H1 (cell line): ENCODE data around the gene SLC18A3. TPM values are rescaled to one million over a fixed set of nuclear protein-coding genes. Genes with fewer than 3 reads are reported as not detected.

Experiments used
- CTCF ChIA-PET: fragments of 300-600 bp; sonication (Branson Sonifier 250); formaldehyde crosslinking; loops from one replicate; lab custom pipeline; 2021; ENCODE audit not compliant: partially characterized antibody; lab: Charles Lee
- POLR2A ChIA-PET: fragments of 300-600 bp; sonication (Branson Sonifier 250); formaldehyde crosslinking; loops from one replicate; lab custom pipeline; 2021; ENCODE audit warnings: inconsistent platforms; ENCODE audit not compliant: partially characterized antibody; lab: Charles Lee
- DNase-seq, 2 experiments: peaks; one replicate each; pipeline versions ENCODE4 v3.0.0 to v3.0.0-alpha.2; 2010 to 2022; ENCODE audit warnings: low spot score in 2 of 2, low read depth in 1 of 2, mixed read lengths in 1 of 2
- FAIRE-seq: peaks from 2 replicates; lab custom pipeline; 2011; peaks lifted over from hg19 to GRCh38; lab: Jason Lieb, UNC
- H2AFZ ChIP-seq: 2 replicates; pipeline ENCODE4 v1.8.1; 2012; ENCODE audit warnings: low read length, inconsistent platforms
- H2AK5ac ChIP-seq: 2 replicates; pipeline ENCODE4 v1.6.1; 2013; ENCODE audit warnings: low read depth, low read length
- H2BK120ac ChIP-seq: replicated peaks from 2 replicates; pipeline ENCODE3; 2013; ENCODE audit warnings: low read depth, low read length, inconsistent platforms
- H2BK12ac ChIP-seq: 2 replicates; pipeline ENCODE4 v1.6.1; 2013; ENCODE audit warnings: low read depth, low read length
- H2BK15ac ChIP-seq: 2 replicates; pipeline ENCODE4 v1.6.1; 2013; ENCODE audit warnings: low read length
- H2BK20ac ChIP-seq: 2 replicates; pipeline ENCODE4 v1.6.1; 2013; ENCODE audit warnings: low read length
- H2BK5ac ChIP-seq: 2 replicates; pipeline ENCODE4 v1.6.1; 2013; ENCODE audit warnings: low read depth, low read length
- H3K14ac ChIP-seq: 2 replicates; pipeline ENCODE4 v1.6.1; 2013; ENCODE audit warnings: inconsistent platforms; ENCODE audit not compliant: insufficient read length
- H3K18ac ChIP-seq: 2 replicates; pipeline ENCODE4 v1.6.1; 2013; ENCODE audit warnings: low read length; ENCODE audit errors: extremely low read depth
- H3K23ac ChIP-seq: 2 replicates; pipeline ENCODE4 v1.6.1; 2013; ENCODE audit warnings: inconsistent platforms; ENCODE audit not compliant: insufficient read length
- H3K23me2 ChIP-seq: 2 replicates; pipeline ENCODE4 v1.6.1; 2013; ENCODE audit warnings: low read depth, low read length
- H3K27ac ChIP-seq: 2 replicates; pipeline ENCODE4 v1.6.1; 2011; ENCODE audit warnings: low read depth, low read length, inconsistent platforms
- H3K27me3 ChIP-seq, 4 experiments: replicated peaks in 1 of 4; 1 replicate in 1 of 4; 2 replicates in 3 of 4; pipeline versions ENCODE4 v1.6.1 to v1.8.1; 2011 to 2013; ENCODE audit warnings: low read length in 3 of 4, mild to moderate bottlenecking in 3 of 4, inconsistent platforms in 2 of 4, mixed read lengths in 2 of 4, moderate library complexity in 1 of 4; ENCODE audit not compliant: control insufficient read depth in 3 of 4, insufficient read depth in 3 of 4; ENCODE audit errors: extremely low read depth in 1 of 4
- H3K36me3 ChIP-seq, 4 experiments: 2 replicates each; pipeline versions ENCODE4 v1.6.1 to v1.8.1; 2011 to 2013; ENCODE audit warnings: mild to moderate bottlenecking in 4 of 4, low read length in 3 of 4, moderate library complexity in 2 of 4, control low read depth in 1 of 4, inconsistent platforms in 1 of 4; ENCODE audit not compliant: insufficient read depth in 4 of 4, control insufficient read depth in 2 of 4
- H3K4ac ChIP-seq: replicated peaks from 2 replicates; pipeline ENCODE3; 2013; ENCODE audit warnings: low read length, low read depth, mixed read lengths, inconsistent platforms; ENCODE audit not compliant: insufficient read length
- H3K4me1 ChIP-seq, 4 experiments: replicated peaks in 1 of 4; 1 replicate in 1 of 4; 2 replicates in 3 of 4; pipeline versions ENCODE4 v1.6.1 to v1.8.1; 2011 to 2013; ENCODE audit warnings: low read length in 3 of 4, inconsistent platforms in 2 of 4, mixed read lengths in 1 of 4; ENCODE audit not compliant: insufficient read depth in 4 of 4, control insufficient read depth in 3 of 4
- H3K4me2 ChIP-seq, 2 experiments: 2 replicates each; pipeline versions ENCODE4 v1.6.1 to v1.8.1; 2011 to 2013; ENCODE audit warnings: low read depth in 2 of 2, low read length in 2 of 2, control low read depth in 1 of 2, inconsistent platforms in 1 of 2, mild to moderate bottlenecking in 1 of 2; ENCODE audit not compliant: insufficient read depth in 1 of 2
- H3K4me3 ChIP-seq, 4 experiments: fragments of 200-600, 300-600 bp in 1 of 4; sonication (generic), shearing (Covaris generic), sonication (Bioruptor Twin) in 1 of 4; 2 replicates each; pipeline versions ENCODE4 v1.5.1 to v1.8.1; 2011 to 2016; ENCODE audit warnings: low read length in 4 of 4, low read depth in 3 of 4, control low read depth in 2 of 4, inconsistent platforms in 2 of 4, mild to moderate bottlenecking in 2 of 4, mixed read lengths in 1 of 4, moderate library complexity in 1 of 4; ENCODE audit not compliant: insufficient read depth in 2 of 4; ENCODE audit errors: extremely low read depth in 1 of 4
- H3K56ac ChIP-seq: replicated peaks from 2 replicates; pipeline ENCODE3; 2013; ENCODE audit warnings: low read depth, mild to moderate bottlenecking, mixed read lengths, low read length, inconsistent platforms; ENCODE audit not compliant: insufficient read length
- H3K79me1 ChIP-seq: 2 replicates; pipeline ENCODE4 v1.6.1; 2013; ENCODE audit warnings: low read depth, low read length, control low read depth
- H3K79me2 ChIP-seq, 2 experiments: 2 replicates each; pipeline versions ENCODE4 v1.6.1 to v1.8.1; 2012 to 2013; ENCODE audit warnings: low read length in 2 of 2, mild to moderate bottlenecking in 2 of 2, inconsistent platforms in 1 of 2; ENCODE audit not compliant: insufficient read depth in 2 of 2, control insufficient read depth in 1 of 2
- H3K9ac ChIP-seq, 4 experiments: replicated peaks in 1 of 4; 1 replicate in 1 of 4; 2 replicates in 3 of 4; pipeline versions ENCODE4 v1.6.1 to v1.8.1; 2011 to 2013; ENCODE audit warnings: low read depth in 3 of 4, low read length in 3 of 4, control low read depth in 2 of 4, mild to moderate bottlenecking in 2 of 4, moderate library complexity in 2 of 4, inconsistent platforms in 1 of 4; ENCODE audit errors: extremely low read depth in 1 of 4
- H3K9me3 ChIP-seq, 2 experiments: 2 replicates each; pipeline versions ENCODE4 v1.6.1 to v1.8.1; 2012 to 2013; ENCODE audit warnings: mild to moderate bottlenecking in 2 of 2, moderate library complexity in 2 of 2, control low read depth in 1 of 2, inconsistent platforms in 1 of 2, low read depth in 1 of 2, low read length in 1 of 2, mixed read lengths in 1 of 2; ENCODE audit not compliant: insufficient read depth in 2 of 2
- H4K20me1 ChIP-seq, 2 experiments: replicated peaks in 1 of 2; 2 replicates each; pipeline versions ENCODE3 to v1.8.1; 2011 to 2013; ENCODE audit warnings: inconsistent platforms in 2 of 2, low read length in 2 of 2, mild to moderate bottlenecking in 1 of 2; ENCODE audit not compliant: insufficient read depth in 2 of 2, control insufficient read depth in 1 of 2
- H4K5ac ChIP-seq: 2 replicates; pipeline ENCODE4 v1.6.1; 2013; ENCODE audit warnings: low read length, low read depth, mixed read lengths, inconsistent platforms; ENCODE audit not compliant: insufficient read length
- H4K8ac ChIP-seq: 2 replicates; pipeline ENCODE4 v1.8.0; 2013; ENCODE audit warnings: mild to moderate bottlenecking, moderate library complexity, low read length, inconsistent platforms; ENCODE audit not compliant: insufficient read depth; ENCODE audit errors: extremely low read depth
- H4K91ac ChIP-seq: replicated peaks from 2 replicates; pipeline ENCODE3; 2013; ENCODE audit warnings: low read length, mixed read lengths, inconsistent platforms; ENCODE audit not compliant: insufficient read length
- FOSL1 ChIP-seq: IDR thresholded peaks from 2 replicates; pipeline ENCODE4 v1.6.1; 2011; ENCODE audit warnings: mild to moderate bottlenecking, low read depth, low read length, moderate library complexity; ENCODE audit not compliant: insufficient read depth
- HDAC6 ChIP-seq: IDR thresholded peaks from one replicate; pipeline ENCODE4 v1.7.1; 2012; ENCODE audit warnings: low read depth, mild to moderate bottlenecking, inconsistent platforms, low read length, moderate library complexity
- KDM5A ChIP-seq: fragments of 200-600 bp; IDR thresholded peaks from 2 replicates; pipeline ENCODE4 v1.7.1; 2012; ENCODE audit warnings: mild to moderate bottlenecking, low read length, inconsistent platforms, mixed read lengths
- RAD21 ChIP-seq, 2 experiments: IDR thresholded peaks in 1 of 2; conservative IDR thresholded peaks in 1 of 2; 2 replicates each; pipeline ENCODE4 v1.6.1; 2011; ENCODE audit warnings: low read depth in 2 of 2, low read length in 2 of 2, improper control_type of control experiment in 1 of 2, inconsistent platforms in 1 of 2, mild to moderate bottlenecking in 1 of 2, moderate library complexity in 1 of 2
- RFX5 ChIP-seq: IDR thresholded peaks from 2 replicates; pipeline ENCODE4 v1.6.1; 2011; ENCODE audit warnings: low read depth, low read length, improper control_type of control experiment, borderline replicate concordance
- SP4 ChIP-seq: IDR thresholded peaks from 2 replicates; pipeline ENCODE4 v1.6.1; 2012; ENCODE audit warnings: low read length, inconsistent platforms
- WGBS, 2 experiments: shearing (Covaris generic) in 1 of 2; methylation state at CpG; one replicate each; pipeline versions ENCODE4 v1.1.6 to v1.1.7; 2013 to 2015; ENCODE audit warnings: low lambda C conversion rate in 2 of 2, mixed read lengths in 2 of 2, inconsistent platforms in 1 of 2, low coverage in 1 of 2, missing lambda C conversion rate in 1 of 2; ENCODE audit not compliant: insufficient replicate concordance in 2 of 2, insufficient coverage in 1 of 2, insufficient read length in 1 of 2; ENCODE audit errors: extremely low coverage in 1 of 2, missing lambda C conversion rate in 1 of 2; 5-methylcytosine and 5-hydroxymethylcytosine counted together
- polyA plus RNA-seq, 7 experiments: library from polyadenylated mRNA; depleted of rRNA in 3 of 7; stranded (reverse) in 5 of 7; unstranded in 2 of 7; fragments of >200 nt in 5 of 7; fragments of 200-250 nt in 2 of 7; gene quantifications; 1 replicate in 5 of 7; 2 replicates in 1 of 7; 4 replicates in 1 of 7; pipeline versions ENCODE4 v1.2.1 to v1.2.3, GENCODE V29; 2011 to 2013; ENCODE audit warnings: missing spikeins in 2 of 7, mixed read lengths in 2 of 7
- total RNA-seq: library from RNA; stranded (reverse); fragmentation: NEBNext Ultra II Directional; extraction: Animal tissue kit (Norgen Biotek cat#: 25700); gene quantifications from 2 replicates; pipeline ENCODE4 v1.2.1, GENCODE V29; 2021
- TF ChIP-seq, protein P1 (sequence below): IDR thresholded peaks from 2 replicates; pipeline ENCODE4 v1.6.1; 2012; ENCODE audit warnings: inconsistent platforms
- TF ChIP-seq, protein P2 (sequence below), 3 experiments: IDR thresholded peaks; 1 replicate in 2 of 3; 2 replicates in 1 of 3; pipeline versions ENCODE4 v1.5.1 to v1.6.1; 2011; ENCODE audit warnings: low read length in 3 of 3, mild to moderate bottlenecking in 3 of 3, inconsistent platforms in 2 of 3, low read depth in 1 of 3, moderate library complexity in 1 of 3; ENCODE audit not compliant: insufficient read depth in 1 of 3; ENCODE audit errors: control extremely low read depth in 1 of 3

Gene SLC18A3
- total and polyA plus RNA-seq, 2 of the 8 experiments (the other 6 are each of a cell fraction or from before 2014, with no cell fraction given) = 0.17 TPM; not detected in 1

DNA sequence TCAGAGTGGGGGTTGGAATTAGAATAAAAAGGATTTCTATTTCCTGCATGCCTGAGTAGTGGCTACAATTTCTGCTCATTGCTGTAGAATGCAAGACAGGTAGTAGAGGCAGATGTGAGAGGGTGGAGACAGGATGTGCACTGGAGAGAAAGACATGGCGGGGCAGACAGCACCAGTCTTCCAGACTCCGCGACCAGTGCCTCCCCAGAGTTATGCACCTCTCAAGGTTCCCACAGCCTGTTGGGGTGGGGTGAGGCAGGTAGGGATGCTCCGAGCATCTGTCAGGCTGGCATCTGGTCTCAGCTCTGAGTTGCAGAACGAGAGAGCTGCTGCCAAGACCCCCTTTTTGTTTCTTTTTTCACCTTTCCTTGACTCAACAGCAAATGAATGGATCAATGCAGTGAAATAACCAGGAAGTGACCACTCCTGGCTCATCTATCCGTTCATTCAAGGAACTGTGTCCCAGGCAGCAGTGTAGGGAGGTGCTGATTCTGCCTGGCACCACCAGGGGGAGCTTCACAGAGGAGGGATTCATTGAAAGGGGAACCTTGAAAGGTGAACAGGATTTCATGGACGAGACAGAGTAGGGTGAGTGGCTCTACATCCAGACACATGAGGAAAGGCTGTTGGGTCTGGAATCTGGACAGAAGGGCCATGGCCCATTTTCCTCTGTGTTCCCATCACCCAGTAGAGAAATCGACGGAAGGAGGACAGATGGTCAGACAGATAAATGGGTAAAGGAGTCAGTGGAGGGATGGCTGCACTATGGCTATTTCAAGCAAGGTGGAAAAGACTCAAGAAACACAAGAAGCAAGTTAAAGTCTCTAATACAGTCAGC, 17.2 kb upstream of the SLC18A3 start:
- no peak overlapping the region for H3K18ac ChIP-seq
- peak overlapping the region; percentile 34; the same call in 1 of the 2 replicates for H2AFZ ChIP-seq
- H2BK5ac ChIP-seq = no peak overlapping the region
- no peaks in the 10 kb centered on the region for H4K20me1 ChIP-seq
- H3K79me2 ChIP-seq = no peaks in the 10 kb centered on the region
- H3K4me1 ChIP-seq = peaks cover 0 to 4% (median under 1%) of the 10 kb centered on the region in 4 experiments; a peak in 2 of 7 replicates
- no peak overlapping the region; a peak in 1 of 7 replicates for H3K9ac ChIP-seq
- no peaks in the 10 kb centered on the region for H3K23me2 ChIP-seq
- H3K27me3 ChIP-seq = peaks cover 0 to 7% (median 0%) of the 10 kb centered on the region in 4 experiments; a peak in 3 of 7 replicates
- H2BK12ac ChIP-seq = 0 out of 2 replicates have a peak overlapping the region, but pooled peaks have one; percentile 22
- H3K9me3 ChIP-seq = no peaks in the 10 kb centered on the region
- no peak overlapping the region for H3K14ac ChIP-seq
- no peaks in the 10 kb centered on the region for H3K36me3 ChIP-seq
- FAIRE-seq (peak; percentile 89), DNase-seq (peak in 1 of 2 experiments; percentile 86)
- H3K4ac ChIP-seq = no peak overlapping the region
- H2AK5ac ChIP-seq = no peak overlapping the region
- H2BK15ac ChIP-seq = no peak overlapping the region
- no peak overlapping the region for H2BK120ac ChIP-seq
- no peak overlapping the region for H4K8ac ChIP-seq
- 60% methylated on average over 9 of the region's 9 CpGs; no CpG with 5 or more reads in 1 of the 2 experiments for WGBS, 2 experiments
- H3K27ac ChIP-seq = no peak overlapping the region
- no peak overlapping the region for H3K4me2 ChIP-seq
- ChIA-PET CTCF (interaction anchor here (0.6 to 4.6 kb wide), 51 partner anchors 9 to 944 kb away, joined by 3 to 36 read pairs (median 4); no protein-coding TSS in a partner anchor), POLR2A (no interaction called here)
- H4K91ac ChIP-seq = no peak overlapping the region
- H3K56ac ChIP-seq = no peak overlapping the region
- H3K79me1 ChIP-seq = no peaks in the 10 kb centered on the region
- no peak overlapping the region for H4K5ac ChIP-seq
- no peak overlapping the region for H3K23ac ChIP-seq
- H2BK20ac ChIP-seq = no peak overlapping the region
- H3K4me3 ChIP-seq = no peak overlapping the region
- TF ChIP-seq, protein P1, sequence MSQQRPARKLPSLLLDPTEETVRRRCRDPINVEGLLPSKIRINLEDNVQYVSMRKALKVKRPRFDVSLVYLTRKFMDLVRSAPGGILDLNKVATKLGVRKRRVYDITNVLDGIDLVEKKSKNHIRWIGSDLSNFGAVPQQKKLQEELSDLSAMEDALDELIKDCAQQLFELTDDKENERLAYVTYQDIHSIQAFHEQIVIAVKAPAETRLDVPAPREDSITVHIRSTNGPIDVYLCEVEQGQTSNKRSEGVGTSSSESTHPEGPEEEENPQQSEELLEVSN = no peak
- TF ChIP-seq FOSL1 (no peak), SP4 (no peak), RAD21 (IDR thresholded peaks at IDR 0.05 in 1 of 2, conservative IDR thresholded peaks at IDR 0.05 in 1 of 2; ENCODE audit: low read depth in 2 of 2, low read length in 2 of 2) (peak; percentile 50 to 66), KDM5A (no peak), HDAC6 (no peak), RFX5 (no peak)
- TF ChIP-seq, protein P2, sequence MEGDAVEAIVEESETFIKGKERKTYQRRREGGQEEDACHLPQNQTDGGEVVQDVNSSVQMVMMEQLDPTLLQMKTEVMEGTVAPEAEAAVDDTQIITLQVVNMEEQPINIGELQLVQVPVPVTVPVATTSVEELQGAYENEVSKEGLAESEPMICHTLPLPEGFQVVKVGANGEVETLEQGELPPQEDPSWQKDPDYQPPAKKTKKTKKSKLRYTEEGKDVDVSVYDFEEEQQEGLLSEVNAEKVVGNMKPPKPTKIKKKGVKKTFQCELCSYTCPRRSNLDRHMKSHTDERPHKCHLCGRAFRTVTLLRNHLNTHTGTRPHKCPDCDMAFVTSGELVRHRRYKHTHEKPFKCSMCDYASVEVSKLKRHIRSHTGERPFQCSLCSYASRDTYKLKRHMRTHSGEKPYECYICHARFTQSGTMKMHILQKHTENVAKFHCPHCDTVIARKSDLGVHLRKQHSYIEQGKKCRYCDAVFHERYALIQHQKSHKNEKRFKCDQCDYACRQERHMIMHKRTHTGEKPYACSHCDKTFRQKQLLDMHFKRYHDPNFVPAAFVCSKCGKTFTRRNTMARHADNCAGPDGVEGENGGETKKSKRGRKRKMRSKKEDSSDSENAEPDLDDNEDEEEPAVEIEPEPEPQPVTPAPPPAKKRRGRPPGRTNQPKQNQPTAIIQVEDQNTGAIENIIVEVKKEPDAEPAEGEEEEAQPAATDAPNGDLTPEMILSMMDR (IDR thresholded peaks at IDR 0.05; ENCODE audit: control extremely low read depth in 1 of 3, insufficient read depth in 1 of 3, low read depth in 1 of 3, low read length in 3 of 3) = peak; percentile 84 to 96 (median 89)
